Trophoblast cell (in vitro differentiated cells and primary cell): ENCODE results near the gene PDE4C.

Experiments used
- DNase-seq, 2 donors: peaks; one replicate each; pipeline ENCODE4 v3.0.0-alpha.2; 2016
- H2AFZ ChIP-seq: 2 replicates; pipeline ENCODE4 v1.6.1; 2013; ENCODE audit warnings: low read length, moderate library complexity, mild to moderate bottlenecking; ENCODE audit not compliant: insufficient read depth, poor library complexity
- H2AK5ac ChIP-seq: 2 replicates; pipeline ENCODE4 v1.6.1; 2013; ENCODE audit warnings: mild to moderate bottlenecking, low read length
- H2BK120ac ChIP-seq: 2 replicates; pipeline ENCODE4 v1.6.1; 2013; ENCODE audit warnings: low read length, mild to moderate bottlenecking, moderate library complexity; ENCODE audit not compliant: insufficient read depth, poor library complexity
- H2BK12ac ChIP-seq: 2 replicates; pipeline ENCODE4 v1.6.1; 2013; ENCODE audit warnings: mild to moderate bottlenecking, low read length, moderate library complexity
- H2BK5ac ChIP-seq: 2 replicates; pipeline ENCODE4 v1.6.1; 2013; ENCODE audit warnings: low read length, low read depth, moderate library complexity, mild to moderate bottlenecking; ENCODE audit not compliant: poor library complexity
- H3K14ac ChIP-seq: 2 replicates; pipeline ENCODE4 v1.6.1; 2013; ENCODE audit warnings: mild to moderate bottlenecking, low read length
- H3K18ac ChIP-seq: 2 replicates; pipeline ENCODE4 v1.6.1; 2013; ENCODE audit warnings: mild to moderate bottlenecking, low read length
- H3K23ac ChIP-seq: 2 replicates; pipeline ENCODE4 v1.6.1; 2013; ENCODE audit warnings: low read length
- H3K27ac ChIP-seq: 2 replicates; pipeline ENCODE4 v1.5.1; 2013; ENCODE audit warnings: low read depth, mild to moderate bottlenecking, inconsistent platforms, low read length, moderate library complexity
- H3K27me3 ChIP-seq: 2 replicates; pipeline ENCODE4 v1.6.1; 2013; ENCODE audit warnings: inconsistent platforms, mild to moderate bottlenecking, low read length, moderate library complexity; ENCODE audit not compliant: insufficient read depth
- H3K36me3 ChIP-seq, 2 experiments: 1 replicate in 1 of 2; 2 replicates in 1 of 2; pipeline ENCODE4 v1.6.1; 2013; ENCODE audit warnings: low read length in 2 of 2, mild to moderate bottlenecking in 2 of 2, moderate library complexity in 1 of 2; ENCODE audit not compliant: insufficient read depth in 2 of 2, control insufficient read depth in 1 of 2
- H3K4ac ChIP-seq: 2 replicates; pipeline ENCODE4 v1.6.1; 2013; ENCODE audit warnings: low read depth, mild to moderate bottlenecking, low read length, moderate library complexity
- H3K4me1 ChIP-seq, 2 experiments: 1 replicate in 1 of 2; 2 replicates in 1 of 2; pipeline ENCODE4 v1.6.1; 2013; ENCODE audit warnings: low read length in 2 of 2, mild to moderate bottlenecking in 2 of 2, moderate library complexity in 1 of 2; ENCODE audit not compliant: insufficient read depth in 2 of 2, control insufficient read depth in 1 of 2
- H3K4me2 ChIP-seq: 2 replicates; pipeline ENCODE4 v1.6.1; 2013; ENCODE audit warnings: inconsistent platforms, mild to moderate bottlenecking, low read length, moderate library complexity
- H3K4me3 ChIP-seq: 2 replicates; pipeline ENCODE4 v1.5.1; 2013; ENCODE audit warnings: mild to moderate bottlenecking, low read depth, low read length, inconsistent platforms
- H3K79me1 ChIP-seq: one replicate; pipeline ENCODE4 v1.6.1; 2013; ENCODE audit warnings: low read length
- H3K79me2 ChIP-seq: 2 replicates; pipeline ENCODE4 v1.6.1; 2013; ENCODE audit warnings: low read length, mild to moderate bottlenecking; ENCODE audit not compliant: control insufficient read depth, insufficient read depth, poor library complexity
- H3K9ac ChIP-seq: 2 replicates; pipeline ENCODE4 v1.6.1; 2013; ENCODE audit warnings: mild to moderate bottlenecking, low read length
- H3K9me3 ChIP-seq: 2 replicates; pipeline ENCODE4 v1.6.1; 2013; ENCODE audit warnings: low read depth, mild to moderate bottlenecking, control low read depth, inconsistent platforms, low read length; ENCODE audit not compliant: insufficient read depth
- H4K12ac ChIP-seq: 2 replicates; pipeline ENCODE4 v1.6.1; 2013; ENCODE audit warnings: low read depth, mild to moderate bottlenecking, low read length, moderate library complexity
- H4K8ac ChIP-seq: 2 replicates; pipeline ENCODE4 v1.6.1; 2013; ENCODE audit warnings: low read depth, mild to moderate bottlenecking, low read length, moderate library complexity
- H4K91ac ChIP-seq: one replicate; pipeline ENCODE4 v1.6.1; 2013; ENCODE audit warnings: low read depth, mild to moderate bottlenecking, low read length, moderate library complexity
- WGBS: extraction: QIAGEN DNeasy Blood & Tissue Kit; methylation state at CpG from one replicate; pipeline ENCODE4 v1.1.7; 2013; ENCODE audit warnings: missing lambda C conversion rate; ENCODE audit not compliant: insufficient read length, insufficient coverage; ENCODE audit errors: extremely low coverage; 5-methylcytosine and 5-hydroxymethylcytosine counted together

The PDE4C gene

GRCh38 chr19:18223860-18224524, 2.2 kb downstream of the PDE4C start:
- H3K9me3 ChIP-seq, result no peaks in the 10 kb centered on the region
- peak overlapping the region; percentile 25 for H3K4ac ChIP-seq
- peaks cover 3% of the 10 kb centered on the region for H3K79me2 ChIP-seq
- peaks cover 10% of the 10 kb centered on the region for H3K79me1 ChIP-seq
- WGBS, result no CpG with 5 or more reads among the region's 39 CpGs
- peak overlapping the region; percentile 95 for H4K8ac ChIP-seq
- H4K12ac ChIP-seq, result peak overlapping the region; percentile 81
- peaks cover 7 to 10% of the 10 kb centered on the region in 2 experiments for H3K4me1 ChIP-seq
- H3K9ac ChIP-seq, result peak overlapping the region; percentile 68
- peaks cover 7% of the 10 kb centered on the region for H3K27me3 ChIP-seq
- peak overlapping the region; percentile 40 for H3K27ac ChIP-seq
- H3K14ac ChIP-seq, result peak overlapping the region; percentile 75
- peak in 1 of 2 donors; percentile 21 for DNase-seq
- H2BK120ac ChIP-seq, result peak overlapping the region; percentile 45
- H3K36me3 ChIP-seq, result no peaks in the 10 kb centered on the region
- H3K4me2 ChIP-seq, result peak overlapping the region; percentile 72
- peak overlapping the region; percentile 34 for H2BK5ac ChIP-seq
- H3K23ac ChIP-seq, result no peak overlapping the region
- H3K18ac ChIP-seq, result peak overlapping the region; percentile 87
- H4K91ac ChIP-seq, result peak overlapping the region; percentile 90
- peak overlapping the region; percentile 72 for H3K4me3 ChIP-seq
- peak overlapping the region; percentile 9 for H2BK12ac ChIP-seq
- peak overlapping the region; percentile 83 for H2AFZ ChIP-seq
- no peak overlapping the region for H2AK5ac ChIP-seq

- H3K23ac ChIP-seq, result no peak overlapping the region
- H2AK5ac ChIP-seq, result no peak overlapping the region
- H3K14ac ChIP-seq, result no peak overlapping the region
- H3K9me3 ChIP-seq, result no peaks in the 10 kb centered on the region
- no peak overlapping the region for H3K27ac ChIP-seq
- no peak overlapping the region for H4K8ac ChIP-seq
- no peak overlapping the region for H2AFZ ChIP-seq
- H3K9ac ChIP-seq, result no peak overlapping the region
- no peak overlapping the region for H2BK120ac ChIP-seq
- H3K4me1 ChIP-seq, result peaks cover 7 to 10% of the 10 kb centered on the region in 2 experiments
- no peak overlapping the region for H3K4me3 ChIP-seq
- peaks cover 10% of the 10 kb centered on the region for H3K79me1 ChIP-seq
- H3K27me3 ChIP-seq, result peaks cover 7% of the 10 kb centered on the region
- no peak overlapping the region for H2BK12ac ChIP-seq
- DNase-seq, result no peak
- H4K91ac ChIP-seq, result no peak overlapping the region
- H4K12ac ChIP-seq, result no peak overlapping the region
- WGBS, result 80% methylated on average over 1 of the region's 25 CpGs
- no peak overlapping the region for H3K4ac ChIP-seq
- H2BK5ac ChIP-seq, result no peak overlapping the region
- no peaks in the 10 kb centered on the region for H3K36me3 ChIP-seq
- no peak overlapping the region for H3K18ac ChIP-seq
- H3K79me2 ChIP-seq, result peaks cover 3% of the 10 kb centered on the region
- H3K4me2 ChIP-seq, result no peak overlapping the region
Observed at GRCh38 chr19:18221815-18222725, 4.2 kb downstream of the PDE4C start.

GRCh38 chr19:18220632-18221275, 5.5 kb downstream of the PDE4C start:
- no peak overlapping the region for H2BK5ac ChIP-seq
- no peak overlapping the region for H3K9ac ChIP-seq
- no peak overlapping the region for H3K4me2 ChIP-seq
- H3K4me3 ChIP-seq, result no peak overlapping the region
- no peak overlapping the region for H4K12ac ChIP-seq
- no peak overlapping the region for H2BK120ac ChIP-seq
- H4K8ac ChIP-seq, result no peak overlapping the region
- H2BK12ac ChIP-seq, result no peak overlapping the region
- no peak overlapping the region for H3K23ac ChIP-seq
- no peak overlapping the region for H3K18ac ChIP-seq
- no CpG with 5 or more reads among the region's 33 CpGs for WGBS
- no peak overlapping the region for H3K14ac ChIP-seq
- H4K91ac ChIP-seq, result no peak overlapping the region
- DNase-seq, result peak in 1 of 2 donors; percentile 34
- H2AK5ac ChIP-seq, result no peak overlapping the region
- no peak overlapping the region for H3K4ac ChIP-seq
- H3K9me3 ChIP-seq, result no peaks in the 10 kb centered on the region
- H3K79me1 ChIP-seq, result peaks cover 10% of the 10 kb centered on the region
- H3K79me2 ChIP-seq, result peaks cover 3% of the 10 kb centered on the region
- peaks cover 6% of the 10 kb centered on the region for H3K27me3 ChIP-seq
- H3K27ac ChIP-seq, result no peak overlapping the region
- no peak overlapping the region for H2AFZ ChIP-seq
- no peaks in the 10 kb centered on the region for H3K36me3 ChIP-seq
- peaks cover 7 to 10% of the 10 kb centered on the region in 2 experiments for H3K4me1 ChIP-seq

- H4K91ac ChIP-seq, result no peak overlapping the region
- no peak overlapping the region for H3K4me3 ChIP-seq
- no peak overlapping the region for H2AK5ac ChIP-seq
Observed at GRCh38 chr19:18219911-18220631, 6.2 kb downstream of the PDE4C start.

More at GRCh38 chr19:18219911-18220631, 6.2 kb downstream of the PDE4C start:
- no peak overlapping the region for H2BK120ac ChIP-seq
- no CpG with 5 or more reads among the region's 28 CpGs for WGBS
- peaks cover 3% of the 10 kb centered on the region for H3K79me2 ChIP-seq
- H3K9ac ChIP-seq, result no peak overlapping the region
- no peak overlapping the region for H3K23ac ChIP-seq
- no peaks in the 10 kb centered on the region for H3K27me3 ChIP-seq
- H2BK12ac ChIP-seq, result no peak overlapping the region
- H3K4me1 ChIP-seq, result peaks cover 3 to 4% of the 10 kb centered on the region in 2 experiments
- no peak overlapping the region for H3K4ac ChIP-seq
- H4K8ac ChIP-seq, result no peak overlapping the region
- no peak overlapping the region for H2AFZ ChIP-seq
- no peak overlapping the region for H3K18ac ChIP-seq
- H3K79me1 ChIP-seq, result peaks cover 10% of the 10 kb centered on the region
- no peak overlapping the region for H3K27ac ChIP-seq
- no peak overlapping the region for H2BK5ac ChIP-seq
- H3K36me3 ChIP-seq, result no peaks in the 10 kb centered on the region
- no peak overlapping the region for H3K4me2 ChIP-seq
- no peaks in the 10 kb centered on the region for H3K9me3 ChIP-seq
- H4K12ac ChIP-seq, result no peak overlapping the region
- H3K14ac ChIP-seq, result no peak overlapping the region
- DNase-seq, result no peak
